ENCODE measurements around the gene RAE1.
"Not testable (repeated sequence)": the region's sequence is repeated elsewhere in the genome, so short reads cannot be mapped to it uniquely, and the experiment has no call there.

The RAE1 gene

GRCh38 chr20:57350081-57350710 is 859 bp upstream of the RAE1 start:
- H3K27ac ChIP-seq (ENCODE audit: low read length): no peak overlapping the region
- H3K9me2 ChIP-seq (replicated peaks; ENCODE audit: insufficient read depth, low read length): no peaks in the 10 kb centered on the region
- DNase-seq: no peak
- H2AFZ ChIP-seq (ENCODE audit: low read length): no peak overlapping the region
- peaks cover 6% of the 10 kb centered on the region; the same call in 1 of the 2 replicates for H3F3A ChIP-seq (ENCODE audit: insufficient read depth, low read length)
- peaks cover 13% of the 10 kb centered on the region; the same call in 1 of the 2 replicates for H3K4me1 ChIP-seq (ENCODE audit: low read length)
- H3K27me3 ChIP-seq (replicated peaks; ENCODE audit: insufficient read depth, low read length): peaks cover 9% of the 10 kb centered on the region; the same call in 1 of the 2 replicates
- no peaks in the 10 kb centered on the region for H3K9me3 ChIP-seq (replicated peaks; ENCODE audit: insufficient read depth, low read length)
- H3K4me2 ChIP-seq (ENCODE audit: low read depth, low read length): no peak overlapping the region
- H4K20me1 ChIP-seq (ENCODE audit: insufficient read depth, low read length): 0 out of 2 replicates have a peak, but pooled peaks cover 4% of the 10 kb centered on the region
- no peak overlapping the region for H3K9ac ChIP-seq (ENCODE audit: low read length)
- H3K79me2 ChIP-seq (ENCODE audit: low read length): peaks cover 41% of the 10 kb centered on the region; the same call in 1 of the 2 replicates
- peaks cover 9% of the 10 kb centered on the region for H3K36me3 ChIP-seq (replicated peaks; ENCODE audit: insufficient read depth, low read length)
- TF ChIP-seq CTCF (IDR thresholded peaks at IDR 0.05; ENCODE audit: low read length) (no peak), EZH2phosphoT487 (IDR thresholded peaks at IDR 0.05; ENCODE audit: low read length) (no peak), EZH2 (optimal IDR thresholded peaks at IDR 0.05; ENCODE audit: low read depth, low read length) (no peak)
- no peak overlapping the region for H3K4me3 ChIP-seq (ENCODE audit: low read length)

- Histone ChIP-seq H3K79me2 (ENCODE audit: low read length) (peaks cover 41% of the 10 kb centered on the region; the same call in 1 of the 2 replicates), H3K36me3 (replicated peaks; ENCODE audit: insufficient read depth, low read length) (peaks cover 14% of the 10 kb centered on the region), H3K9ac (ENCODE audit: low read length) (peak overlapping the region; percentile 96), H3K4me2 (ENCODE audit: low read depth, low read length) (peak overlapping the region; percentile 97; the same call in 1 of the 2 replicates), H3K4me3 (ENCODE audit: low read length) (peak overlapping the region; percentile 99), H3K4me1 (ENCODE audit: low read length) (peaks cover 13% of the 10 kb centered on the region; the same call in 1 of the 2 replicates), H3K27ac (ENCODE audit: low read length) (peak overlapping the region; percentile 72; the same call in 1 of the 2 replicates), H2AFZ (ENCODE audit: low read length) (peak overlapping the region; percentile 91)
- DNase-seq; H3F3A ChIP-seq (ENCODE audit: insufficient read depth, low read length); H4K20me1 ChIP-seq (ENCODE audit: insufficient read depth, low read length); H3K9me2 ChIP-seq (replicated peaks; ENCODE audit: insufficient read depth, low read length); H3K9me3 ChIP-seq (replicated peaks; ENCODE audit: insufficient read depth, low read length); H3K27me3 ChIP-seq (replicated peaks; ENCODE audit: insufficient read depth, low read length): not testable (repeated sequence)
Observed at GRCh38 chr20:57350726-57351041, 371 bp upstream of the RAE1 start.

GRCh38 chr20:57352305-57352704 is 1.2 kb downstream of the RAE1 start:
- Histone ChIP-seq H3K4me2 (ENCODE audit: low read depth, low read length) (peak overlapping the region; percentile 97), H3K27ac (ENCODE audit: low read length) (peak overlapping the region; percentile 72; the same call in 1 of the 2 replicates), H2AFZ (ENCODE audit: low read length) (no peak overlapping the region), H3K36me3 (replicated peaks; ENCODE audit: insufficient read depth, low read length) (peaks cover 24% of the 10 kb centered on the region), H3K4me3 (ENCODE audit: low read length) (peak overlapping the region; percentile 99), H3K9me2 (replicated peaks; ENCODE audit: insufficient read depth, low read length) (no peaks in the 10 kb centered on the region), H3K9ac (ENCODE audit: low read length) (peak overlapping the region; percentile 96), H3K4me1 (ENCODE audit: low read length) (peaks cover 13% of the 10 kb centered on the region; the same call in 1 of the 2 replicates), H4K20me1 (ENCODE audit: insufficient read depth, low read length) (0 out of 2 replicates have a peak, but pooled peaks cover 4% of the 10 kb centered on the region), H3K9me3 (replicated peaks; ENCODE audit: insufficient read depth, low read length) (no peaks in the 10 kb centered on the region), H3K79me2 (ENCODE audit: low read length) (peaks cover 41% of the 10 kb centered on the region; the same call in 1 of the 2 replicates), H3K27me3 (replicated peaks; ENCODE audit: insufficient read depth, low read length) (peaks cover 8% of the 10 kb centered on the region; the same call in 1 of the 2 replicates), H3F3A (ENCODE audit: insufficient read depth, low read length) (peaks cover 6% of the 10 kb centered on the region; the same call in 1 of the 2 replicates)
- TF ChIP-seq EZH2phosphoT487 (IDR thresholded peaks at IDR 0.05; ENCODE audit: low read length) (no peak), EZH2 (optimal IDR thresholded peaks at IDR 0.05; ENCODE audit: low read depth, low read length) (no peak), CTCF (IDR thresholded peaks at IDR 0.05; ENCODE audit: low read length) (no peak)
- DNase-seq: no peak

- Histone ChIP-seq H3K79me2 (ENCODE audit: low read length) (peaks cover 41% of the 10 kb centered on the region; the same call in 1 of the 2 replicates), H3K4me3 (ENCODE audit: low read length) (peak overlapping the region; percentile 99), H3K27me3 (replicated peaks; ENCODE audit: insufficient read depth, low read length) (no peaks in the 10 kb centered on the region; the same call in 1 of the 2 replicates), H3K4me1 (ENCODE audit: low read length) (peaks cover 13% of the 10 kb centered on the region; the same call in 1 of the 2 replicates), H4K20me1 (ENCODE audit: insufficient read depth, low read length) (0 out of 2 replicates have a peak, but pooled peaks cover 4% of the 10 kb centered on the region), H3K27ac (ENCODE audit: low read length) (peak overlapping the region; percentile 72), H2AFZ (ENCODE audit: low read length) (no peak overlapping the region), H3K4me2 (ENCODE audit: low read depth, low read length) (peak overlapping the region; percentile 97), H3F3A (ENCODE audit: insufficient read depth, low read length) (peaks cover 6% of the 10 kb centered on the region; the same call in 1 of the 2 replicates), H3K36me3 (replicated peaks; ENCODE audit: insufficient read depth, low read length) (peaks cover 24% of the 10 kb centered on the region), H3K9ac (ENCODE audit: low read length) (peak overlapping the region; percentile 96), H3K9me3 (replicated peaks; ENCODE audit: insufficient read depth, low read length) (no peaks in the 10 kb centered on the region), H3K9me2 (replicated peaks; ENCODE audit: insufficient read depth, low read length) (no peaks in the 10 kb centered on the region)
- TF ChIP-seq CTCF (IDR thresholded peaks at IDR 0.05; ENCODE audit: low read length) (peak; percentile 35), EZH2phosphoT487 (IDR thresholded peaks at IDR 0.05; ENCODE audit: low read length) (no peak)
- peak; percentile 73 for DNase-seq
Observed at GRCh38 chr20:57353351-57353750, 2.3 kb downstream of the RAE1 start.

All from MM.1S (cell line).